GM23338 (cell line): ENCODE results near the gene NRSN2. TPM values are rescaled to one million over a fixed set of nuclear protein-coding genes. Genes with fewer than 3 reads are reported as not detected.

Source experiments
- ATAC-seq: fragments of 200-7000 bp; cut with Tn5 transposase; 3 replicates; pipeline ENCODE4 v1.9.1; 2020
- DNase-seq: peaks from one replicate; pipeline ENCODE4 v3.0.0-alpha.2; 2015; ENCODE audit warnings: low spot score
- H2AFZ ChIP-seq: fragments of 200-600 bp; sonication (generic); 2 replicates; pipeline ENCODE4 v1.8.0; 2016; ENCODE audit warnings: antibody characterized with exemption, mild to moderate bottlenecking, moderate library complexity
- H3F3A ChIP-seq: fragments of 200-600 bp; sonication (generic); replicated peaks from 2 replicates; pipeline ENCODE4 v1.8.0; 2017; ENCODE audit warnings: antibody characterized with exemption, mixed run types, low read depth
- H3K27ac ChIP-seq: fragments of 200-600 bp; sonication (generic); 2 replicates; pipeline ENCODE4 v1.6.1; 2016; ENCODE audit warnings: low read depth
- H3K27me3 ChIP-seq: fragments of 200-600 bp; sonication (generic); 2 replicates; pipeline ENCODE4 v1.8.0; 2016; ENCODE audit warnings: mild to moderate bottlenecking, mixed run types, moderate library complexity; ENCODE audit not compliant: insufficient read depth
- H3K36me3 ChIP-seq: fragments of 200-600 bp; sonication (generic); 2 replicates; pipeline ENCODE4 v1.8.0; 2016; ENCODE audit warnings: mild to moderate bottlenecking; ENCODE audit not compliant: insufficient read depth
- H3K4me1 ChIP-seq: fragments of 200-600 bp; sonication (generic); 2 replicates; pipeline ENCODE4 v1.8.0; 2016; ENCODE audit warnings: mild to moderate bottlenecking, moderate library complexity; ENCODE audit not compliant: insufficient read depth
- H3K4me2 ChIP-seq: fragments of 200-600 bp; sonication (generic); 2 replicates; pipeline ENCODE4 v1.7.1; 2017; ENCODE audit warnings: mixed run types
- H3K4me3 ChIP-seq: fragments of 200-600 bp; sonication (generic); 2 replicates; pipeline ENCODE4 v1.6.1; 2016; ENCODE audit warnings: mixed run types
- H3K79me2 ChIP-seq: fragments of 200-600 bp; sonication (generic); replicated peaks from 2 replicates; pipeline ENCODE4 v1.8.0; 2017; ENCODE audit warnings: mild to moderate bottlenecking; ENCODE audit not compliant: insufficient read depth
- H3K9me2 ChIP-seq: fragments of 200-600 bp; sonication (generic); 2 replicates; pipeline ENCODE4 v1.8.0; 2017; ENCODE audit not compliant: insufficient read depth
- H4K20me1 ChIP-seq: fragments of 200-600 bp; sonication (generic); replicated peaks from 2 replicates; pipeline ENCODE4 v1.8.0; 2017; ENCODE audit warnings: mild to moderate bottlenecking; ENCODE audit not compliant: insufficient read depth
- H3K27ac Mint-ChIP-seq: 2 replicates; pipeline ENCODE4 v1.8.0; 2020; ENCODE audit warnings: inconsistent platforms, mild to moderate bottlenecking, moderate library complexity, mixed read lengths
- H3K27me3 Mint-ChIP-seq: 3 replicates; pipeline ENCODE4 v1.8.0; 2022; ENCODE audit warnings: low read depth, mild to moderate bottlenecking, moderate library complexity, mixed read lengths, inconsistent platforms; ENCODE audit not compliant: insufficient read depth, poor library complexity
- H3K36me3 Mint-ChIP-seq: 3 replicates; pipeline ENCODE4 v1.8.0; 2021; ENCODE audit warnings: low read depth, mild to moderate bottlenecking, inconsistent platforms, moderate library complexity, mixed read lengths
- H3K4me1 Mint-ChIP-seq: 3 replicates; pipeline ENCODE4 v1.8.0; 2020; ENCODE audit warnings: mild to moderate bottlenecking, inconsistent platforms, mixed read lengths
- H3K4me3 Mint-ChIP-seq: 3 replicates; pipeline ENCODE4 v1.8.0; 2021; ENCODE audit warnings: moderate library complexity, mild to moderate bottlenecking, inconsistent platforms, mixed read lengths
- H3K9me3 Mint-ChIP-seq: 3 replicates; pipeline ENCODE4 v1.8.0; 2020; ENCODE audit warnings: moderate library complexity, mild to moderate bottlenecking, inconsistent platforms, mixed read lengths
- CREB1 ChIP-seq: fragments of 250-450 bp; sonication (Bioruptor Pico); IDR thresholded peaks from 2 replicates; pipeline ENCODE4 v1.5.0; 2020; ENCODE audit warnings: low read depth, mild to moderate bottlenecking, moderate library complexity
- EZH2 ChIP-seq: fragments of 200-600 bp; sonication (generic); IDR thresholded peaks from one replicate; pipeline ENCODE4 v1.8.0; 2017; ENCODE audit warnings: antibody characterized with exemption, mild to moderate bottlenecking, low read depth; ENCODE audit not compliant: unreplicated experiment
- EZH2phosphoT487 ChIP-seq: fragments of 200-600 bp; sonication (generic); IDR thresholded peaks from one replicate; pipeline ENCODE4 v1.8.1; 2018; ENCODE audit warnings: antibody characterized with exemption; ENCODE audit not compliant: unreplicated experiment
- JUNB ChIP-seq: IDR thresholded peaks from one replicate; pipeline ENCODE4 v1.6.1; 2016; ENCODE audit warnings: antibody characterized with exemption; ENCODE audit not compliant: unreplicated experiment
- NANOG ChIP-seq: IDR thresholded peaks from 2 replicates; pipeline ENCODE4 v1.6.1; 2016; ENCODE audit warnings: antibody characterized with exemption, borderline replicate concordance
- POLR2AphosphoS5 ChIP-seq: IDR thresholded peaks from 2 replicates; pipeline ENCODE4 v1.6.1; 2016; ENCODE audit warnings: antibody characterized with exemption, low read depth
- STAT1 ChIP-seq: IDR thresholded peaks from one replicate; pipeline ENCODE4 v1.6.1; 2016; ENCODE audit warnings: antibody characterized with exemption; ENCODE audit not compliant: unreplicated experiment
- ZNF114 ChIP-seq: fragments of 250-450 bp; sonication (Bioruptor Pico); IDR thresholded peaks from 2 replicates; pipeline ENCODE4 v1.5.0; 2020; ENCODE audit warnings: mild to moderate bottlenecking, moderate library complexity
- ZNF331 ChIP-seq: fragments of 250-450 bp; sonication (Bioruptor Pico); IDR thresholded peaks from 2 replicates; pipeline ENCODE4 v1.5.0; 2020; ENCODE audit warnings: low read depth, mild to moderate bottlenecking, moderate library complexity
- polyA plus RNA-seq: library from polyadenylated mRNA; unstranded; fragments of >200 nt; fragmentation: Nextera tagmentation; extraction: Ambion mirVana; gene quantifications from 2 replicates; pipeline ENCODE4 v1.2.1, GENCODE V29; 2016
- total RNA-seq: library from RNA; depleted of rRNA; stranded (reverse); fragments of >200 nt; shearing (Covaris generic); gene quantifications from 2 replicates; pipeline ENCODE4 v1.2.3, GENCODE V29; 2014
- TF ChIP-seq, protein P1 (sequence below): IDR thresholded peaks from 2 replicates; pipeline ENCODE4 v1.6.1; 2016; ENCODE audit warnings: antibody characterized with exemption
- TF ChIP-seq, protein P2 (sequence below): IDR thresholded peaks from one replicate; pipeline ENCODE4 v1.6.1; 2018; ENCODE audit warnings: antibody characterized with exemption; ENCODE audit not compliant: unreplicated experiment
- TF ChIP-seq, protein P3 (sequence below): fragments of 250-450 bp; sonication (Bioruptor Pico); IDR thresholded peaks from 2 replicates; pipeline ENCODE4 v1.5.0; 2020; ENCODE audit warnings: mild to moderate bottlenecking, moderate library complexity
- TF ChIP-seq, protein P4 (sequence below), 2 experiments: fragments of 200-600 bp in 1 of 2; sonication (generic) in 1 of 2; conservative IDR thresholded peaks; 2 replicates each; pipeline versions ENCODE4 v1.5.1 to v1.6.1; 2016 to 2017; ENCODE audit warnings: antibody characterized with exemption in 2 of 2, low read depth in 2 of 2, mild to moderate bottlenecking in 2 of 2, moderate library complexity in 1 of 2

NRSN2 gene
- total and polyA plus RNA-seq, 2 experiments from 2014 or later: 14.4 to 17.9 TPM

DNA sequence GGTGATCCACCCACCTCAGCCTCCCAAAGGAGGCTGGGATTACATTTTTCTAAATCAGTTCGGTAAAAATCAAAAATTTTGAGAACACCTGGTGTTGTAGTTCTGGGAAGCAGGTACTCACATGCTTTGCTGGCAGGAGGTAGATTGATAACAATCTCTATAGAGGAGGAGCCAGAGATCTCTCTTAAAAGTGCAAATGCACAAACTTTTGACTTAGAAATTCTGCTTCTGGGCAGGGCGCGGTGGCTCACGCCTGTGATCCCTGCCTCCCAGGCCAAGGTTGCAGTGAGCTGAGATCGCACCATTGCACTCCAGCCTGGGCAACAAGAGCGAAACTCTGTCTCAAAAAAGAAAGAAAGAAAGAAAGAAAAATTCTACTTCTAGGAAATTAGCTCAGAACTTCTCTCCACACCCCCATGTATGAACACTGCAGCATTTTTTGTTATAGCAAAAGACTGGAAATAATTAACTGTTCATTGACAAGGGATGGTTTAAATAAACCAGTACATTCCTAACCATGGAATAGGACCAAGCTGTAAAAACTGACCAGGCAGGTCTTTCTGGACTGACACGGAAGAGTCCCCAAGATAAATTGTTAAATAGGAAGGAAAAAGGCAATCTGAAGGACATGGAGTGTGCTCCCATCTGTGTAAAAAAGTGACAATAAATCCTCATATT, 19.3 kb downstream of the NRSN2 start:
- Mint-ChIP-seq H3K27ac (no peak overlapping the region), H3K4me3 (no peak overlapping the region), H3K9me3 (no peaks in the 10 kb centered on the region), H3K4me1 (peaks cover 10% of the 10 kb centered on the region), H3K27me3 (peaks cover 20% of the 10 kb centered on the region), H3K36me3 (no peaks in the 10 kb centered on the region)
- Histone ChIP-seq H3F3A (0 out of 2 replicates have a peak, but pooled peaks cover 3% of the 10 kb centered on the region), H2AFZ (no peak overlapping the region), H3K9me2 (no peaks in the 10 kb centered on the region), H3K4me2 (no peak overlapping the region), H3K27me3 (no peaks in the 10 kb centered on the region), H3K36me3 (no peaks in the 10 kb centered on the region), H4K20me1 (no peaks in the 10 kb centered on the region), H3K4me1 (no peaks in the 10 kb centered on the region), H3K4me3 (no peak overlapping the region), H3K27ac (no peak overlapping the region), H3K79me2 (no peaks in the 10 kb centered on the region)
- ATAC-seq (no peak), DNase-seq (no peak)
- TF ChIP-seq, protein P1, sequence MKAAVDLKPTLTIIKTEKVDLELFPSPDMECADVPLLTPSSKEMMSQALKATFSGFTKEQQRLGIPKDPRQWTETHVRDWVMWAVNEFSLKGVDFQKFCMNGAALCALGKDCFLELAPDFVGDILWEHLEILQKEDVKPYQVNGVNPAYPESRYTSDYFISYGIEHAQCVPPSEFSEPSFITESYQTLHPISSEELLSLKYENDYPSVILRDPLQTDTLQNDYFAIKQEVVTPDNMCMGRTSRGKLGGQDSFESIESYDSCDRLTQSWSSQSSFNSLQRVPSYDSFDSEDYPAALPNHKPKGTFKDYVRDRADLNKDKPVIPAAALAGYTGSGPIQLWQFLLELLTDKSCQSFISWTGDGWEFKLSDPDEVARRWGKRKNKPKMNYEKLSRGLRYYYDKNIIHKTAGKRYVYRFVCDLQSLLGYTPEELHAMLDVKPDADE: no peak
- TF ChIP-seq EZH2: no peak
- TF ChIP-seq STAT1: no peak
- no peak for TF ChIP-seq ZNF331
- no peak for TF ChIP-seq NANOG
- TF ChIP-seq ZNF114 (CRISPR knock-in tag): no peak
- no peak for TF ChIP-seq EZH2phosphoT487
- TF ChIP-seq POLR2AphosphoS5: no peak
- TF ChIP-seq JUNB: no peak
- TF ChIP-seq, protein P2, sequence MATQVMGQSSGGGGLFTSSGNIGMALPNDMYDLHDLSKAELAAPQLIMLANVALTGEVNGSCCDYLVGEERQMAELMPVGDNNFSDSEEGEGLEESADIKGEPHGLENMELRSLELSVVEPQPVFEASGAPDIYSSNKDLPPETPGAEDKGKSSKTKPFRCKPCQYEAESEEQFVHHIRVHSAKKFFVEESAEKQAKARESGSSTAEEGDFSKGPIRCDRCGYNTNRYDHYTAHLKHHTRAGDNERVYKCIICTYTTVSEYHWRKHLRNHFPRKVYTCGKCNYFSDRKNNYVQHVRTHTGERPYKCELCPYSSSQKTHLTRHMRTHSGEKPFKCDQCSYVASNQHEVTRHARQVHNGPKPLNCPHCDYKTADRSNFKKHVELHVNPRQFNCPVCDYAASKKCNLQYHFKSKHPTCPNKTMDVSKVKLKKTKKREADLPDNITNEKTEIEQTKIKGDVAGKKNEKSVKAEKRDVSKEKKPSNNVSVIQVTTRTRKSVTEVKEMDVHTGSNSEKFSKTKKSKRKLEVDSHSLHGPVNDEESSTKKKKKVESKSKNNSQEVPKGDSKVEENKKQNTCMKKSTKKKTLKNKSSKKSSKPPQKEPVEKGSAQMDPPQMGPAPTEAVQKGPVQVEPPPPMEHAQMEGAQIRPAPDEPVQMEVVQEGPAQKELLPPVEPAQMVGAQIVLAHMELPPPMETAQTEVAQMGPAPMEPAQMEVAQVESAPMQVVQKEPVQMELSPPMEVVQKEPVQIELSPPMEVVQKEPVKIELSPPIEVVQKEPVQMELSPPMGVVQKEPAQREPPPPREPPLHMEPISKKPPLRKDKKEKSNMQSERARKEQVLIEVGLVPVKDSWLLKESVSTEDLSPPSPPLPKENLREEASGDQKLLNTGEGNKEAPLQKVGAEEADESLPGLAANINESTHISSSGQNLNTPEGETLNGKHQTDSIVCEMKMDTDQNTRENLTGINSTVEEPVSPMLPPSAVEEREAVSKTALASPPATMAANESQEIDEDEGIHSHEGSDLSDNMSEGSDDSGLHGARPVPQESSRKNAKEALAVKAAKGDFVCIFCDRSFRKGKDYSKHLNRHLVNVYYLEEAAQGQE: no peak
- TF ChIP-seq CREB1 (CRISPR knock-in tag): no peak
- TF ChIP-seq, protein P3, sequence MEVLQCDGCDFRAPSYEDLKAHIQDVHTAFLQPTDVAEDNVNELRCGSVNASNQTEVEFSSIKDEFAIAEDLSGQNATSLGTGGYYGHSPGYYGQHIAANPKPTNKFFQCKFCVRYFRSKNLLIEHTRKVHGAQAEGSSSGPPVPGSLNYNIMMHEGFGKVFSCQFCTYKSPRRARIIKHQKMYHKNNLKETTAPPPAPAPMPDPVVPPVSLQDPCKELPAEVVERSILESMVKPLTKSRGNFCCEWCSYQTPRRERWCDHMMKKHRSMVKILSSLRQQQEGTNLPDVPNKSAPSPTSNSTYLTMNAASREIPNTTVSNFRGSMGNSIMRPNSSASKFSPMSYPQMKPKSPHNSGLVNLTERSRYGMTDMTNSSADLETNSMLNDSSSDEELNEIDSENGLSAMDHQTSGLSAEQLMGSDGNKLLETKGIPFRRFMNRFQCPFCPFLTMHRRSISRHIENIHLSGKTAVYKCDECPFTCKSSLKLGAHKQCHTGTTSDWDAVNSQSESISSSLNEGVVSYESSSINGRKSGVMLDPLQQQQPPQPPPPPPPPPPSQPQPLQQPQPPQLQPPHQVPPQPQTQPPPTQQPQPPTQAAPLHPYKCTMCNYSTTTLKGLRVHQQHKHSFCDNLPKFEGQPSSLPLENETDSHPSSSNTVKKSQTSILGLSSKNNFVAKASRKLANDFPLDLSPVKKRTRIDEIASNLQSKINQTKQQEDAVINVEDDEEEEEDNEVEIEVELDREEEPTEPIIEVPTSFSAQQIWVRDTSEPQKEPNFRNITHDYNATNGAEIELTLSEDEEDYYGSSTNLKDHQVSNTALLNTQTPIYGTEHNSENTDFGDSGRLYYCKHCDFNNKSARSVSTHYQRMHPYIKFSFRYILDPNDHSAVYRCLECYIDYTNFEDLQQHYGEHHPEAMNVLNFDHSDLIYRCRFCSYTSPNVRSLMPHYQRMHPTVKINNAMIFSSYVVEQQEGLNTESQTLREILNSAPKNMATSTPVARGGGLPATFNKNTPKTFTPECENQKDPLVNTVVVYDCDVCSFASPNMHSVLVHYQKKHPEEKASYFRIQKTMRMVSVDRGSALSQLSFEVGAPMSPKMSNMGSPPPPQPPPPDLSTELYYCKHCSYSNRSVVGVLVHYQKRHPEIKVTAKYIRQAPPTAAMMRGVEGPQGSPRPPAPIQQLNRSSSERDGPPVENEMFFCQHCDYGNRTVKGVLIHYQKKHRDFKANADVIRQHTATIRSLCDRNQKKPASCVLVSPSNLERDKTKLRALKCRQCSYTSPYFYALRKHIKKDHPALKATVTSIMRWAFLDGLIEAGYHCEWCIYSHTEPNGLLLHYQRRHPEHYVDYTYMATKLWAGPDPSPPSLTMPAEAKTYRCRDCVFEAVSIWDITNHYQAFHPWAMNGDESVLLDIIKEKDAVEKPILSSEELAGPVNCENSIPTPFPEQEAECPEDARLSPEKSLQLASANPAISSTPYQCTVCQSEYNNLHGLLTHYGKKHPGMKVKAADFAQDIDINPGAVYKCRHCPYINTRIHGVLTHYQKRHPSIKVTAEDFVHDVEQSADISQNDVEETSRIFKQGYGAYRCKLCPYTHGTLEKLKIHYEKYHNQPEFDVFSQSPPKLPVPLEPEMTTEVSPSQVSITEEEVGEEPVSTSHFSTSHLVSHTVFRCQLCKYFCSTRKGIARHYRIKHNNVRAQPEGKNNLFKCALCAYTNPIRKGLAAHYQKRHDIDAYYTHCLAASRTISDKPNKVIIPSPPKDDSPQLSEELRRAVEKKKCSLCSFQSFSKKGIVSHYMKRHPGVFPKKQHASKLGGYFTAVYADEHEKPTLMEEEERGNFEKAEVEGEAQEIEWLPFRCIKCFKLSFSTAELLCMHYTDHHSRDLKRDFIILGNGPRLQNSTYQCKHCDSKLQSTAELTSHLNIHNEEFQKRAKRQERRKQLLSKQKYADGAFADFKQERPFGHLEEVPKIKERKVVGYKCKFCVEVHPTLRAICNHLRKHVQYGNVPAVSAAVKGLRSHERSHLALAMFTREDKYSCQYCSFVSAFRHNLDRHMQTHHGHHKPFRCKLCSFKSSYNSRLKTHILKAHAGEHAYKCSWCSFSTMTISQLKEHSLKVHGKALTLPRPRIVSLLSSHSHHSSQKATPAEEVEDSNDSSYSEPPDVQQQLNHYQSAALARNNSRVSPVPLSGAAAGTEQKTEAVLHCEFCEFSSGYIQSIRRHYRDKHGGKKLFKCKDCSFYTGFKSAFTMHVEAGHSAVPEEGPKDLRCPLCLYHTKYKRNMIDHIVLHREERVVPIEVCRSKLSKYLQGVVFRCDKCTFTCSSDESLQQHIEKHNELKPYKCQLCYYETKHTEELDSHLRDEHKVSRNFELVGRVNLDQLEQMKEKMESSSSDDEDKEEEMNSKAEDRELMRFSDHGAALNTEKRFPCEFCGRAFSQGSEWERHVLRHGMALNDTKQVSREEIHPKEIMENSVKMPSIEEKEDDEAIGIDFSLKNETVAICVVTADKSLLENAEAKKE (CRISPR knock-in tag): no peak
- TF ChIP-seq, protein P4, sequence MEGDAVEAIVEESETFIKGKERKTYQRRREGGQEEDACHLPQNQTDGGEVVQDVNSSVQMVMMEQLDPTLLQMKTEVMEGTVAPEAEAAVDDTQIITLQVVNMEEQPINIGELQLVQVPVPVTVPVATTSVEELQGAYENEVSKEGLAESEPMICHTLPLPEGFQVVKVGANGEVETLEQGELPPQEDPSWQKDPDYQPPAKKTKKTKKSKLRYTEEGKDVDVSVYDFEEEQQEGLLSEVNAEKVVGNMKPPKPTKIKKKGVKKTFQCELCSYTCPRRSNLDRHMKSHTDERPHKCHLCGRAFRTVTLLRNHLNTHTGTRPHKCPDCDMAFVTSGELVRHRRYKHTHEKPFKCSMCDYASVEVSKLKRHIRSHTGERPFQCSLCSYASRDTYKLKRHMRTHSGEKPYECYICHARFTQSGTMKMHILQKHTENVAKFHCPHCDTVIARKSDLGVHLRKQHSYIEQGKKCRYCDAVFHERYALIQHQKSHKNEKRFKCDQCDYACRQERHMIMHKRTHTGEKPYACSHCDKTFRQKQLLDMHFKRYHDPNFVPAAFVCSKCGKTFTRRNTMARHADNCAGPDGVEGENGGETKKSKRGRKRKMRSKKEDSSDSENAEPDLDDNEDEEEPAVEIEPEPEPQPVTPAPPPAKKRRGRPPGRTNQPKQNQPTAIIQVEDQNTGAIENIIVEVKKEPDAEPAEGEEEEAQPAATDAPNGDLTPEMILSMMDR (conservative IDR thresholded peaks at IDR 0.05; ENCODE audit: low read depth in 2 of 2): no peak
